ENCODE measurements around the gene PHLDB3. TPM values are rescaled to one million over a fixed set of nuclear protein-coding genes. Genes with fewer than 3 reads are reported as not detected.

The PHLDB3 gene
- total RNA-seq, 1 experiment from 2014 or later = 8.5 TPM

DNA sequence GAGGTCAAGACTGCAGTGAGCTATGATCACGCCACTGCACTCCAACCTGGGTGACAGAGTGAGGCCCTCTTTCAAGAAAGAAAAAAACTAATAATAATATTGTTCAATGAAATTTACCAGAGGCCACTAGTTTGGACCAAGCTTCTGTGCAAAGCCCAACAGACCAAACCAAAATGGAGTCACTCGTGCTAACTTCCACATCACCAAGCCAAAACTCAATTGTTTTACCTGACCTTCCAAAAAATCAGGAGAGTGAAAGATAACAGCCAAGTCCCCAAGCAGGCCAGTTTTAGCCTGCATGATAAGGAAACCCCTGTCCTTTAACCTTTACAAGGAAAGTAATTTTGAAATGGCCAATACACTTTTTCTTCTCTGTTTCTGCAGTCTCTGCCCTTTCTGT, 59.1 kb downstream of the PHLDB3 start:
- H3T11ph ChIP-seq (ENCODE audit: low read length) = no peak overlapping the region
- no peaks in the 10 kb centered on the region for H3K27me3 ChIP-seq (ENCODE audit: insufficient read depth, low read length)
- H3K79me1 ChIP-seq (ENCODE audit: insufficient read depth, low read depth, low read length, poor library complexity, severe bottlenecking) = no peaks in the 10 kb centered on the region
- H3K4me3 Mint-ChIP-seq = no peak overlapping the region
- no peaks in the 10 kb centered on the region for H3K4me1 ChIP-seq (ENCODE audit: insufficient read depth, low read length)
- H4K20me1 ChIP-seq (ENCODE audit: control insufficient read depth, insufficient read depth, insufficient read length) = no peaks in the 10 kb centered on the region
- no peak overlapping the region for H3K4ac ChIP-seq (ENCODE audit: low read depth, low read length)
- H4K5ac ChIP-seq (ENCODE audit: insufficient read length, low read depth, low read length) = no peak overlapping the region
- no peak overlapping the region for H3K14ac ChIP-seq (ENCODE audit: insufficient read depth, low read length)
- no peak overlapping the region for H3K9ac ChIP-seq (ENCODE audit: extremely low read depth, insufficient read length, low read length)
- no peak overlapping the region for H4K91ac ChIP-seq (ENCODE audit: insufficient read length, low read depth, low read length)
- no peak overlapping the region for H3K18ac ChIP-seq (ENCODE audit: insufficient read length, low read depth, low read length)
- peaks cover 7 to 9% of the 10 kb centered on the region in 2 experiments for H3K4me1 Mint-ChIP-seq
- DNase-seq = no peak
- H3K9me3 ChIP-seq (ENCODE audit: control insufficient read depth, low read depth, low read length) = no peaks in the 10 kb centered on the region
- H3K23ac ChIP-seq (ENCODE audit: insufficient read length, low read depth, low read length) = no peak overlapping the region
- H3K27me3 Mint-ChIP-seq (ENCODE audit: low read depth) = peaks cover 19% of the 10 kb centered on the region
- H3K36me3 Mint-ChIP-seq (ENCODE audit: insufficient read depth in 1 of 3, low read depth in 3 of 3) = no peaks in the 10 kb centered on the region
- H2BK120ac ChIP-seq (ENCODE audit: low read depth, low read length, poor library complexity, severe bottlenecking) = no peak overlapping the region
- H3K9me3 Mint-ChIP-seq = peaks cover 0 to 10% of the 10 kb centered on the region in 2 experiments; a peak in 3 of 5 replicates
- no peak overlapping the region for H2AFZ ChIP-seq (ENCODE audit: low read length)
- no peak overlapping the region for H2BK15ac ChIP-seq (ENCODE audit: low read depth, low read length)
- H3K23me2 ChIP-seq (ENCODE audit: insufficient read length, low read depth, low read length, poor library complexity, severe bottlenecking) = no peaks in the 10 kb centered on the region
- no peak overlapping the region for H3K27ac Mint-ChIP-seq
- H2BK20ac ChIP-seq (ENCODE audit: low read depth, low read length, poor library complexity, severe bottlenecking) = no peak overlapping the region
- H2BK5ac ChIP-seq (ENCODE audit: insufficient read length, low read length) = no peak overlapping the region
- no peak overlapping the region for H2AK5ac ChIP-seq (ENCODE audit: insufficient read length, low read length)
- no peak overlapping the region for H2BK12ac ChIP-seq (ENCODE audit: insufficient read length, low read depth, low read length)
- no peaks in the 10 kb centered on the region for H3K79me2 ChIP-seq (ENCODE audit: insufficient read depth, low read length)
- no peak overlapping the region for H4K8ac ChIP-seq (replicated peaks; ENCODE audit: insufficient read length, low read depth, low read length)
- no CpG with 5 or more reads among the region's 2 CpGs for WGBS (ENCODE audit: extremely low coverage, insufficient read length, low lambda C conversion rate)
- no peak overlapping the region for H3K27ac ChIP-seq (ENCODE audit: insufficient read length, low read depth, low read length)
- TF ChIP-seq, protein P1, sequence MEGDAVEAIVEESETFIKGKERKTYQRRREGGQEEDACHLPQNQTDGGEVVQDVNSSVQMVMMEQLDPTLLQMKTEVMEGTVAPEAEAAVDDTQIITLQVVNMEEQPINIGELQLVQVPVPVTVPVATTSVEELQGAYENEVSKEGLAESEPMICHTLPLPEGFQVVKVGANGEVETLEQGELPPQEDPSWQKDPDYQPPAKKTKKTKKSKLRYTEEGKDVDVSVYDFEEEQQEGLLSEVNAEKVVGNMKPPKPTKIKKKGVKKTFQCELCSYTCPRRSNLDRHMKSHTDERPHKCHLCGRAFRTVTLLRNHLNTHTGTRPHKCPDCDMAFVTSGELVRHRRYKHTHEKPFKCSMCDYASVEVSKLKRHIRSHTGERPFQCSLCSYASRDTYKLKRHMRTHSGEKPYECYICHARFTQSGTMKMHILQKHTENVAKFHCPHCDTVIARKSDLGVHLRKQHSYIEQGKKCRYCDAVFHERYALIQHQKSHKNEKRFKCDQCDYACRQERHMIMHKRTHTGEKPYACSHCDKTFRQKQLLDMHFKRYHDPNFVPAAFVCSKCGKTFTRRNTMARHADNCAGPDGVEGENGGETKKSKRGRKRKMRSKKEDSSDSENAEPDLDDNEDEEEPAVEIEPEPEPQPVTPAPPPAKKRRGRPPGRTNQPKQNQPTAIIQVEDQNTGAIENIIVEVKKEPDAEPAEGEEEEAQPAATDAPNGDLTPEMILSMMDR (conservative IDR thresholded peaks at IDR 0.05) = no peak
- no peak overlapping the region for H3K4me2 ChIP-seq (ENCODE audit: insufficient read depth, insufficient read length, low read length)
- no peak overlapping the region for H3K56ac ChIP-seq (ENCODE audit: insufficient read length, low read depth, low read length)
